K562 (cell line): Measurements from ENCODE around the gene COMMD1. TPM values are rescaled to one million over a fixed set of nuclear protein-coding genes. Genes with fewer than 3 reads are reported as not detected.
A peak's percentile ranks its signal among the peaks of the same experiment; 100 is the strongest.

Experiments used
- BCL6 ChIP-seq: fragments of 250-450 bp; sonication (Bioruptor Pico); IDR thresholded peaks from 2 replicates; pipeline ENCODE4 v1.4.0; 2020
- CBX1 ChIP-seq: sonication (generic); IDR thresholded peaks from 2 replicates; pipeline ENCODE4 v1.6.1; 2016; ENCODE audit warnings: antibody characterized with exemption, low read depth, mild to moderate bottlenecking
- CCAR2 ChIP-seq: fragments of 200-400 bp; formaldehyde crosslinking; IDR thresholded peaks from 2 replicates; pipeline ENCODE4 v1.6.1; 2017; ENCODE audit warnings: mild to moderate bottlenecking, low read depth, low read length
- EP400 ChIP-seq: fragments of 450-650 bp; IDR thresholded peaks from 2 replicates; pipeline ENCODE4 v1.6.1; 2017; ENCODE audit warnings: antibody characterized with exemption, mild to moderate bottlenecking, moderate library complexity
- ETV6 ChIP-seq, 3 experiments: fragments of 150-350 bp in 1 of 3; sonication (generic) in 1 of 3; formaldehyde crosslinking in 1 of 3; IDR thresholded peaks; 2 replicates each; pipeline versions ENCODE4 v1.6.1 to v1.8.0; 2014 to 2022; ENCODE audit warnings: borderline replicate concordance in 2 of 3, low read depth in 2 of 3, antibody characterized with exemption in 1 of 3, low read length in 1 of 3, mild to moderate bottlenecking in 1 of 3, missing genetic modification reagents in 1 of 3
- IFI16 ChIP-seq: fragments of 250-450 bp; sonication (Bioruptor Pico); IDR thresholded peaks from 2 replicates; pipeline ENCODE4 v2.1.2; 2022; ENCODE audit warnings: mild to moderate bottlenecking, inconsistent platforms
- POLR2AphosphoS5 ChIP-seq: IDR thresholded peaks from 2 replicates; pipeline ENCODE4 v1.6.1; 2011; ENCODE audit warnings: mild to moderate bottlenecking, low read depth, low read length, moderate library complexity; ENCODE audit not compliant: control insufficient read depth, insufficient read depth
- POLR3G ChIP-seq: IDR thresholded peaks from 2 replicates; pipeline ENCODE4 v1.6.1; 2011; ENCODE audit not compliant: insufficient read length, insufficient replicate concordance; ENCODE audit errors: extremely low read depth
- PTRF ChIP-seq: fragments of 450-650 bp; IDR thresholded peaks from 2 replicates; pipeline ENCODE4 v1.6.1; 2016; ENCODE audit warnings: mild to moderate bottlenecking, missing genetic modification characterization, missing compliant biosample characterization
- RB1 ChIP-seq: fragments of 450-650 bp; IDR thresholded peaks from 2 replicates; pipeline ENCODE4 v1.6.1; 2017; ENCODE audit warnings: low read depth, mild to moderate bottlenecking
- RBM34 ChIP-seq: fragments of 200-400 bp; formaldehyde crosslinking; IDR thresholded peaks from 2 replicates; pipeline ENCODE4 v1.6.1; 2018; ENCODE audit warnings: low read length, borderline replicate concordance; ENCODE audit not compliant: insufficient read depth
- SAP30 ChIP-seq: fragments of 200-600 bp; sonication (generic); IDR thresholded peaks from 2 replicates; pipeline ENCODE4 v1.6.1; 2012; ENCODE audit warnings: borderline replicate concordance, low read depth, mild to moderate bottlenecking, moderate library complexity, low read length, control low read depth, inconsistent platforms; ENCODE audit not compliant: insufficient read depth, poor library complexity, severe bottlenecking
- U2AF1 ChIP-seq: fragments of 200-400 bp; formaldehyde crosslinking; optimal IDR thresholded peaks from 2 replicates; pipeline ENCODE3; 2017; ENCODE audit warnings: mild to moderate bottlenecking, low read depth, low read length, moderate library complexity
- ZBED1 ChIP-seq: IDR thresholded peaks from 2 replicates; pipeline ENCODE4 v1.6.1; 2014
- ZNF436 ChIP-seq: fragments of 250-450, 450-650 bp; sonication (Bioruptor Pico); formaldehyde crosslinking; IDR thresholded peaks from 2 replicates; pipeline ENCODE4 v1.7.0; 2020; ENCODE audit warnings: mild to moderate bottlenecking
- ZNF764 ChIP-seq: fragments of 250-450 bp; sonication (Bioruptor Pico); IDR thresholded peaks from 2 replicates; pipeline ENCODE4 v1.4.0; 2020; ENCODE audit warnings: low read depth, mild to moderate bottlenecking, moderate library complexity
- polyA plus RNA-seq, 8 experiments: library from polyadenylated mRNA; depleted of rRNA in 4 of 8; stranded (reverse) in 5 of 8; unstranded in 3 of 8; fragments of >200 nt; fragmentation: Nextera tagmentation in 2 of 8; fragmentation: Illumina TruSeq in 1 of 8; extraction: Ambion mirVana in 2 of 8; extraction: Trizol in 1 of 8; gene quantifications; 2 replicates each; pipeline versions ENCODE4 v1.2.1 to v1.2.3, GENCODE V29; 2011 to 2014; ENCODE audit warnings: inconsistent platforms in 1 of 8, missing spikeins in 1 of 8
- total RNA-seq, 7 experiments: library from RNA; depleted of rRNA in 6 of 7; stranded (reverse); fragments of >200 nt in 6 of 7; fragmentation: Illumina TruSeq in 2 of 7; extraction: Trizol in 2 of 7; gene quantifications; 2 replicates each; pipeline versions ENCODE4 v1.2.1 to v1.2.3, GENCODE V29; 2011 to 2021; ENCODE audit warnings: low replicate concordance in 1 of 7
- TF ChIP-seq, protein P1 (sequence below): conservative IDR thresholded peaks from 2 replicates; pipeline ENCODE4 v1.6.1; 2011; ENCODE audit warnings: low read depth, mild to moderate bottlenecking, low read length; ENCODE audit not compliant: control insufficient read depth
- TF ChIP-seq, protein P2 (sequence below): fragments of 250-450 bp; sonication (Bioruptor Pico); IDR thresholded peaks from 2 replicates; pipeline ENCODE4 v1.8.0; 2022; ENCODE audit warnings: inconsistent platforms
- TF ChIP-seq, protein P3 (sequence below): fragments of 450-650 bp; IDR thresholded peaks from one replicate; pipeline ENCODE4 v1.6.1; 2018; ENCODE audit warnings: mild to moderate bottlenecking, moderate library complexity; ENCODE audit not compliant: partially characterized antibody
- TF ChIP-seq, protein P4 (sequence below): fragments of 250-450 bp; sonication (Bioruptor Pico); IDR thresholded peaks from 2 replicates; pipeline ENCODE4 v1.4.0; 2020; ENCODE audit warnings: borderline replicate concordance

The COMMD1 gene
- total and polyA plus RNA-seq, 9 of the 15 experiments (the other 6 are each of a cell fraction or from before 2014, with no cell fraction given) = 14.4 to 77.0 (median 21.4) TPM

DNA sequence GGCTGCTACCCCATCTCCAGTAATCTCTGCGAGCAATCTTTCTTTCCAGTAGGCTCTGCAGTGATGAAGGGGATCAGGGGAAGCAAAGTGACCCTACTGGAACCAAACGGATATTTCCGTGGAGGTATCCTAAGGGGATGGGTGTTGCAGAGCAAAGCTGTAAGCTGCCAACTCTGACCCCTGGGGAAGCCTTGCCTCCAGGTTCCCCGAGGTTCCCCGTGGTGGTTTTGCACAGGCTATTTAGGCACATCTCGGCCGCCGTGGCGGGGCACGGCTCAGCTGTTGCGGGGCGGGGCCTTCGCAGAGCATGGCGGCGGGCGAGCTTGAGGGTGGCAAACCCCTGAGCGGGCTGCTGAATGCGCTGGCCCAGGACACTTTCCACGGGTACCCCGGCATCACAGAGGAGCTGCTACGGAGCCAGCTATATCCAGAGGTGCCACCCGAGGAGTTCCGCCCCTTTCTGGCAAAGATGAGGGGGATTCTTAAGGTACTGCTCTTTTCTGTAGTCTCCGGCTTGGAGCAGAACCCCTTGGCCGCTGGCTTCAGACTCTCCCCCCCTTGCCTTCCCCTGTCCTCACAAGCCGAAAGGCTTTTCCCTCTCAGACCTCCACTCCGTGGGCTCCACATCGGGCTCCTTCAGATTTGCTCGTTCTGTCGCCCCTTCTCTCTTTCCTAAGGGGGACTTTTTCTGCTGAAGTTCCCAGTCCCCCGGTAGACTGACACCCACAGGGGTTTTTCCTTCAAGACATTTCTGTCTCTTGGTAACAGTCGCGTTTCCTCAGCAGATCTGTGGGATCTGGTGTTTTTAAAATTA, at the start of gene COMMD1 (continued):
- TF ChIP-seq ZBED1 (no peak), POLR2AphosphoS5 (peak; percentile 31; the same call in 1 of the 2 replicates), ZNF764 (no peak), U2AF1 (no peak), RBM34 (no peak), PTRF (no peak), EP400 (0 out of 2 replicates have a peak, but pooled peaks have one; percentile 36), ETV6 (IDR thresholded peaks at IDR 0.05; ENCODE audit: borderline replicate concordance in 1 of 2, low read depth in 2 of 2, low read length in 1 of 2) (no peak), ETV6 (CRISPR knock-in tag; IDR thresholded peaks at IDR 0.05; ENCODE audit: borderline replicate concordance) (no peak), POLR3G (no peak), BCL6 (no peak), IFI16 (CRISPR knock-in tag) (no peak), ZNF436 (CRISPR knock-in tag) (no peak), SAP30 (peak; percentile 51), RB1 (peak; percentile 55; the same call in 1 of the 2 replicates), CBX1 (0 out of 2 replicates have a peak, but pooled peaks have one; percentile 49), CCAR2 (no peak)
- TF ChIP-seq, protein P1, sequence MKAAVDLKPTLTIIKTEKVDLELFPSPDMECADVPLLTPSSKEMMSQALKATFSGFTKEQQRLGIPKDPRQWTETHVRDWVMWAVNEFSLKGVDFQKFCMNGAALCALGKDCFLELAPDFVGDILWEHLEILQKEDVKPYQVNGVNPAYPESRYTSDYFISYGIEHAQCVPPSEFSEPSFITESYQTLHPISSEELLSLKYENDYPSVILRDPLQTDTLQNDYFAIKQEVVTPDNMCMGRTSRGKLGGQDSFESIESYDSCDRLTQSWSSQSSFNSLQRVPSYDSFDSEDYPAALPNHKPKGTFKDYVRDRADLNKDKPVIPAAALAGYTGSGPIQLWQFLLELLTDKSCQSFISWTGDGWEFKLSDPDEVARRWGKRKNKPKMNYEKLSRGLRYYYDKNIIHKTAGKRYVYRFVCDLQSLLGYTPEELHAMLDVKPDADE = peak; percentile 82
- TF ChIP-seq, protein P2, sequence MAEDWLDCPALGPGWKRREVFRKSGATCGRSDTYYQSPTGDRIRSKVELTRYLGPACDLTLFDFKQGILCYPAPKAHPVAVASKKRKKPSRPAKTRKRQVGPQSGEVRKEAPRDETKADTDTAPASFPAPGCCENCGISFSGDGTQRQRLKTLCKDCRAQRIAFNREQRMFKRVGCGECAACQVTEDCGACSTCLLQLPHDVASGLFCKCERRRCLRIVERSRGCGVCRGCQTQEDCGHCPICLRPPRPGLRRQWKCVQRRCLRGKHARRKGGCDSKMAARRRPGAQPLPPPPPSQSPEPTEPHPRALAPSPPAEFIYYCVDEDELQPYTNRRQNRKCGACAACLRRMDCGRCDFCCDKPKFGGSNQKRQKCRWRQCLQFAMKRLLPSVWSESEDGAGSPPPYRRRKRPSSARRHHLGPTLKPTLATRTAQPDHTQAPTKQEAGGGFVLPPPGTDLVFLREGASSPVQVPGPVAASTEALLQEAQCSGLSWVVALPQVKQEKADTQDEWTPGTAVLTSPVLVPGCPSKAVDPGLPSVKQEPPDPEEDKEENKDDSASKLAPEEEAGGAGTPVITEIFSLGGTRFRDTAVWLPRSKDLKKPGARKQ = no peak
- TF ChIP-seq, protein P3, sequence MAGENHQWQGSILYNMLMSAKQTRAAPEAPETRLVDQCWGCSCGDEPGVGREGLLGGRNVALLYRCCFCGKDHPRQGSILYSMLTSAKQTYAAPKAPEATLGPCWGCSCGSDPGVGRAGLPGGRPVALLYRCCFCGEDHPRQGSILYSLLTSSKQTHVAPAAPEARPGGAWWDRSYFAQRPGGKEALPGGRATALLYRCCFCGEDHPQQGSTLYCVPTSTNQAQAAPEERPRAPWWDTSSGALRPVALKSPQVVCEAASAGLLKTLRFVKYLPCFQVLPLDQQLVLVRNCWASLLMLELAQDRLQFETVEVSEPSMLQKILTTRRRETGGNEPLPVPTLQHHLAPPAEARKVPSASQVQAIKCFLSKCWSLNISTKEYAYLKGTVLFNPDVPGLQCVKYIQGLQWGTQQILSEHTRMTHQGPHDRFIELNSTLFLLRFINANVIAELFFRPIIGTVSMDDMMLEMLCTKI = no peak
- TF ChIP-seq, protein P4, sequence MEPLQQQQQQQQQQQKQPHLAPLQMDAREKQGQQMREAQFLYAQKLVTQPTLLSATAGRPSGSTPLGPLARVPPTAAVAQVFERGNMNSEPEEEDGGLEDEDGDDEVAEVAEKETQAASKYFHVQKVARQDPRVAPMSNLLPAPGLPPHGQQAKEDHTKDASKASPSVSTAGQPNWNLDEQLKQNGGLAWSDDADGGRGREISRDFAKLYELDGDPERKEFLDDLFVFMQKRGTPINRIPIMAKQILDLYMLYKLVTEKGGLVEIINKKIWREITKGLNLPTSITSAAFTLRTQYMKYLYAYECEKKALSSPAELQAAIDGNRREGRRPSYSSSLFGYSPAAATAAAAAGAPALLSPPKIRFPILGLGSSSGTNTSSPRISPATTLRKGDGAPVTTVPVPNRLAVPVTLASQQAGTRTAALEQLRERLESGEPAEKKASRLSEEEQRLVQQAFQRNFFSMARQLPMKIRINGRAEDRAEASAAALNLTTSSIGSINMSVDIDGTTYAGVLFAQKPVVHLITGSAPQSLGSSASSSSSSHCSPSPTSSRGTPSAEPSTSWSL (CRISPR knock-in tag) = no peak
